ENCODE measurements around the gene STEAP4. TPM values are rescaled to one million over a fixed set of nuclear protein-coding genes. Genes with fewer than 3 reads are reported as not detected.
"Not testable (repeated sequence)": the region's sequence is repeated elsewhere in the genome, so short reads cannot be mapped to it uniquely, and the experiment has no call there.

Gene STEAP4
- total RNA-seq, 3 donors from 2014 or later, result 2.1 to 42.2 (median 9.1) TPM

- intact Hi-C loops (cut with DNase I, micrococcal nuclease), result no loop called here
- DNase-seq (no peak), ATAC-seq (no peak)
- Histone ChIP-seq H3K9me3 (no peaks in the 10 kb centered on the region), H3K36me3 (ENCODE audit: low read depth) (no peaks in the 10 kb centered on the region), H3K4me3 (no peak overlapping the region), H3K4me1 (ENCODE audit: low read depth) (no peaks in the 10 kb centered on the region)
- no peak for TF ChIP-seq CTCF (IDR thresholded peaks at IDR 0.05)
Observed at GRCh38 chr7:88281749-88282148, 24.9 kb downstream of the STEAP4 start.

GRCh38 chr7:88280801-88281200 lies 25.9 kb downstream of the STEAP4 start:
- no peak for DNase-seq
- Histone ChIP-seq H3K9me3 (no peaks in the 10 kb centered on the region), H3K4me3 (no peak overlapping the region), H3K4me1 (ENCODE audit: low read depth) (no peaks in the 10 kb centered on the region), H3K36me3 (ENCODE audit: low read depth) (no peaks in the 10 kb centered on the region)
- TF ChIP-seq CTCF (IDR thresholded peaks at IDR 0.05), result no peak
- intact Hi-C loops (cut with DNase I, micrococcal nuclease), result no loop called here
- ATAC-seq, result no peak

- H3K9me3 ChIP-seq, result no peaks in the 10 kb centered on the region
- ATAC-seq (no peak), DNase-seq (no peak)
- H3K4me3 ChIP-seq, result no peak overlapping the region
- TF ChIP-seq CTCF (IDR thresholded peaks at IDR 0.05), result no peak
- no peaks in the 10 kb centered on the region for H3K4me1 ChIP-seq (ENCODE audit: low read depth)
- intact Hi-C loops (cut with DNase I, micrococcal nuclease), result no loop called here
- no peaks in the 10 kb centered on the region for H3K36me3 ChIP-seq (ENCODE audit: low read depth)
Observed at GRCh38 chr7:88279323-88279722, 27.4 kb downstream of the STEAP4 start.

GRCh38 chr7:88278881-88279280 lies 27.8 kb downstream of the STEAP4 start:
- DNase-seq, result no peak
- Histone ChIP-seq H3K36me3 (ENCODE audit: low read depth) (no peaks in the 10 kb centered on the region), H3K4me3 (no peak overlapping the region), H3K4me1 (ENCODE audit: low read depth) (no peaks in the 10 kb centered on the region), H3K9me3 (no peaks in the 10 kb centered on the region)
- no peak for TF ChIP-seq CTCF (IDR thresholded peaks at IDR 0.05)
- intact Hi-C loops (cut with DNase I, micrococcal nuclease), result no loop called here
- peak; percentile 40 for ATAC-seq

GRCh38 chr7:88276605-88277153 lies 30.0 kb downstream of the STEAP4 start:
- H3K4me3 ChIP-seq, result no peak overlapping the region
- DNase-seq, result no peak
- no peaks in the 10 kb centered on the region for H3K9me3 ChIP-seq
- no peaks in the 10 kb centered on the region for H3K4me1 ChIP-seq (ENCODE audit: low read depth)
- TF ChIP-seq CTCF (IDR thresholded peaks at IDR 0.05), result no peak
- intact Hi-C loops (cut with DNase I, micrococcal nuclease), result no loop called here
- H3K36me3 ChIP-seq (ENCODE audit: low read depth), result no peaks in the 10 kb centered on the region
- ATAC-seq, result peak; percentile 31

GRCh38 chr7:88274856-88275255 lies 31.8 kb downstream of the STEAP4 start:
- DNase-seq; H3K36me3 ChIP-seq (ENCODE audit: low read depth); H3K4me3 ChIP-seq; ATAC-seq; intact Hi-C loops (cut with DNase I, micrococcal nuclease); H3K4me1 ChIP-seq (ENCODE audit: low read depth); H3K9me3 ChIP-seq: not testable (repeated sequence)
